CD4-positive, alpha-beta T cell treated with Interleukin-6 for 4 hours (primary cell): ENCODE data around the gene DHRSX.
"Not testable (repeated sequence)": the region's sequence is repeated elsewhere in the genome, so short reads cannot be mapped to it uniquely, and the experiment has no call there.

Source experiments
- DNase-seq: peaks from one replicate; pipeline ENCODE4 v3.0.0-alpha.2; 2020; ENCODE audit warnings: mixed read lengths

DHRSX gene

DNA sequence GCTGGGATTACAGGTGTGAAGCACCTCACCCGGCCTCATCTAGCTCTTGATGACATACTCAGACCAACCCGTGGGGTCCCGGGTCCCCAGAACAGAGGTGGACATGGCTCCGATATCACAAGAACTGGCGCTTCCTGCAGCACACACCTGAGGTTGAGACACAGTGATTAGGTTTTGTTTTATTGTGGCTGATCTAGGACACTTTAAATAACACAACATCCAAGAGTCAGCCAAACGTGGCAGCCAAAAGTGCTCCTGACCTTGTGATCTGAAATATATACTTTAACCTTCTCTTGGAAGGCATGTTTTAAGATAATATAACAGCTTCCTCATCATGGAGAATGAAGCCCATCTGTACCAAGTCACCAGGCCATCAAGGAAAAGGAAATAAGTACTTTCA, 198.9 kb downstream of the DHRSX start:
- DNase-seq, result no peak

DNA sequence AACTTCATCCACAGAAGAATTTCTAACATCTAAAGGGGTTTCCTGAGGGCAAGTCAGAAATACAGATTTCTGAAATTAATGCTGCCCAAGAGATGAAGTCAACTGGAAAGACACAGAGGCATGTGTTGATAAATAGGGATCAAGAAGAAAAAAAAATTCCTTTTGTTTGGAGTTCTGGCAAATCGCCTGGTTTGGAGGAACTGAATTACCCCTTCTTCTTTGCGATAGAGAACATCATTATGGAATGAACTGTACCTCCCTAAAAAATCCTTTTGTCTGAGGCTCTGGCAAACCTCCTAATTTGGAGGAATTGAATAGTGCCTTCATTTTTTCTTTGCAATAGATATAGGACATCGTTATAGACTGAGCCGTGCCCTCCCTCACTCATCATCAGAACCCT, 200.9 kb downstream of the DHRSX start:
- no peak for DNase-seq

DNA sequence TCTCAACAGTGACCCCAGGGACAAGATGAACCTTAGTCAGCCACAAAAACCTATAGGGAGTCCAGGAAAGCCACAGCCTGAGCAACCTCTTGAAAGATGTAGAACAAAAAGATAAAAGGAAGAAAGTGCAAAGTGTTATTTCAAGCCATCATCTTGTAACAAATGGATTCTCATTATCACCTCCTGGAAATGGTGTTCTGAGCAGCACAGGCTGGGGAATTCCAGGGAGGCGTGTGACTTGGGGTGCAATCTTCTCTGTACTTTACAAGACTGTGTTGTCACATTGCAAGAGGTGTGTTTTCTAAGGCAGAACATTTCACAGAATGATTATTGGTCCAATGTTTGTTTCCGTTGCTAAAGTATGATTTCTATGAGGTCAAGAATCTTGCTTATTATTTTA, 214.0 kb downstream of the DHRSX start:
- no peak for DNase-seq

DNA sequence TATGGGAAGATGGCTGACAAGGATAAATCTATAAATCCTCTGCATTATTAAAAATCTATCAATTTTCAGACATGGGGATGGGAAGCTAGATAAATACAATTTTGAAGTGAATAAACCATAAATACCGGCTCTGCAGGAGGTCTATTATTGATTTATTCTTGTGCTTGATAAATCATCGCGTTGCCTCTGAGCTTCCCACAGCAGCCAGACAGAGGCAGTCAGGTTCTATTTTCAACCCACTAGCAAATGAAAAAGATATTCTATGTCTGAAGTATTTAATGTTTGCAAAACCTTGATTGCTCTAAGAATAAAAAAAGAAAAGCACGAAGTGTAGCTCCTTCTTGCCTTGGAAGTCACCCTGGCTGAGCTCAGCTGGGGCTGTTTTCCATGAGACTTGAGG, 216.2 kb downstream of the DHRSX start:
- no peak for DNase-seq

DNA sequence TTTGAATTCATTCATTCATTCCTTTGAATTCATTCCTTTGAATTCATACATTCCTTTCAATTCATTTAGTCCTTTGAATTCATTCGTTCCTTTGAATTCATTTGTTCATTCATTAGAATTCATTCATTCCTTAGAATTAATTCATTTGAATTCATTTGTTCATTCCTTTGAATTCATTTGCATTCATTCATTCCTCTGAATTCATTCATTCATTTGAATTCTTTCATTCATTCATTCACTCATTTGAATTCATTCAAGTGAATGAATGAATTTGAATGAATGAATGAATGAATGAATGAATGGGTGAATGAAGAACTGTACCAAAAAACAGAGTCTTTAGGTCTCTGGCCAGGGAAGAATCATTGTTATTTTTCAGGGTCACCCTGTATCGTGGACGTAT, 216.6 kb downstream of the DHRSX start:
- DNase-seq, result no peak

DNA sequence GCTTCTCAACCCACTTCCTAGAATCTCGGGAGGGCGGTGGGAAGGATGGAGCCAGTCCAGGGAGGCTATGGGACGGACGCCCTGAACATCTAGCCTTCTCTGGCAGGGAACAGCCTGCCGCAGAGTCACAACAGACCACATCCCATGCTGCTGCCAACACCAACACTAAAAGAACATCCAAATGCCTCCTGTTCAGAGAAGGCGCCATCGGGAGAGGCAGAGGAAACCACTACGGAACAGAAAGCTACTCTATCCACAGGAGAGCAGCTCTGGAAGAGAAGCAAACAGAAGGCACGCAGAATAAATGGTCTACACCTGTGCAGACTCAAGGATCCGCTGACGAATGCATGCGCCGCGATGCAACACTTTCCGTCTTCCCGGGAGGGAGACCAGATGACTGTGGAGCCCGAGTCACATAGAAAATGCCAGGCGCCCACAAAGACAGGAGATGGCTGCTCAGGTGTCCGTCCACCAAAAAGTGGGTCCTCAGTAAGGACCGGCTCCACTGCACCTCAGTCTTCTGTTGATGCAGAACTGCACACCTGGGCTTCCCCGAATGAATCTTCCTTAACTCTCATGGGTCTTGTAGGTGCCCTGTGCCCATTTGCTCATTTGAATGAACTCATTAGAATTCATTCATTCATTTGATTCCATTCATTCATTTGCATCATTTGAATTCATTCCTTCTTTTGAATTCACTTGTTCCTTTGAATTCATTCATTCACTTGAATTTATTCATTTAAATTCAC, 217.5 kb downstream of the DHRSX start:
- no peak for DNase-seq

DNA sequence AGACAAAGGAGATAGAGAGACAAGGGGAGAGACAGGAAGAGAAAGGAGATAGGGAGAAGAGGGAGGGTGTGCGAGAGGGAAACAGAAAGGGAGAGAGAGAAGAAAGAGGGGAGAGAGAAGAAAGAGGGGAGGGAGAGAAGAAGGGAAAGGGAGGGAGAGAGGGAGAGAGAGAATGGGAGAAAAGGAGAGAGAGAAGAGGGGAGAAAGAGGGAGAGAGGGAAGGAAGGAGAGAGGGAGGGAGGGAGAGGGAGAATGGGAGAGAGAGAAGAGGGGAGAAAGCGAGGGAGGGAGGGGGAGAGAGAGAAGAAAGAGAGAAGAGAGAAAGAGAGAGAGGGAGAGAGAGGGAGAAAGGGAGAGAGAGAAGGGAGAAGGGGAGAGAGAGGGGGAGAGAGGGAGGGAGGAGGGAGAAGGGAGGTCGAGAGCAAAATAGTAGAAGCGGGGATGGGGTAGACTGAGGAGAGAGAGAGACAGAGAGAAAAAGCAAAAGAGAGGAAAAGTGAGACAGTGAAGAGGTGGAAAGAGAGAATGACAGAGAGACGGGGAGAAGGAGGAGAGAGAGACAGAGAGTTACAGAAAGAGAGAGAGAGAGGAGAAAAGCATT, 218.2 kb downstream of the DHRSX start:
- no peak for DNase-seq

DNA sequence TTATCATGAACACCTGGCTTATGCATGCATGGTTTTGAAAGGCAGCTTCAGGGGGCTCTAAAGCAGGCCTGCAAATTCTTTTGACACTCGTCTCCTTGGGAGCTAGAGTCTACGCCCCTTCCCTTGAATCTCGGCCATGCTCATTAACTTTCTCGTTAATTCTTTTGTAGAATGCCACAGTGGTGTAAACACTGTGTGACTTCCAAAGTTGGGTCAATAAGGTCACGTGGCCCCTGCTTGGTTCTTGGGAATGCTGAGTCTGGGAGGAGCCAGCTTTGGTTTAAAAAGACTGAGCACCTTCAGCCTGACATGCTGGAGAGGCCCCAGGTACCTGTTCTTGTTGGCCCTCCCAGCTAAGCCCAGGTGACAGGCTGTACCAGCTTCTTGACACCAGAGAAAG, 228.4 kb downstream of the DHRSX start:
- DNase-seq, result no peak

DNA sequence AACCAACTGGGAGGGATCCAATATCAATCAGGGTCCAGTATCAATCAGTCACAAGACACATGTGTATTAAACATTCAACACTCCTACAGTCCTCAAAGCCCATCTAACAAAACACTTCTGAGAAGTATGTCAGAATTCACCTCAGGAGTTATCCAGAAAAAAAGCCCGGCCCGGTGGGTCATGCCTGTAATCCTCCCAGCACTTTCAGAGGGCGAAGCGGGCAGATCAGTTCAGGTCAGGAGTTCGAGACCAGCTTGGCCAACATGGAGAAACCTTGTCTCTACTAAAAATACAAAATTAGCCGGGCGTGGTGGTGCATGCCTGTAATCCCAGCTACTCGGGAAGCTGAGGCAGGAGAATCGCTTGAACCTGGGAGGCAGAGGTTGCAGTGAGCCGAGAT, 229.2 kb downstream of the DHRSX start:
- not testable (repeated sequence) for DNase-seq

DNA sequence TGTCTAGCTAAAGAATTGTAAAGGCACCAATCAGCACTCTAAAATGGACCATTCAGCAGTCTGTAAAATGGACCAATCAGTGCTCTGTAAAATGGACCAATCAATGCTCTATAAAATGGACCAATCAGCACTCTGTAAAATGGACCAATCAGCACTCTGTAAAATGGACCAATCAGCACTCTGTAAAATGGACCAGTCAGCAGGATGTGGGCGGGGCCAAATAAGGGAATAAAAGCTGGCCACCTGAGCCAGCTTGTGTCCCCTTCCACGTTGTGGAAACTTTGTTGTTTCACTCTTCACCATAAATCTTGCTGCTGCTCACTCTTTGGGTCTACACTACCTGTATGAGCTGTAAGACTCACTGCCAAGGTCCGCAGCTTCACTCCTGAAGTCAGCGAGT, 230.0 kb downstream of the DHRSX start:
- DNase-seq, result not testable (repeated sequence)

DNA sequence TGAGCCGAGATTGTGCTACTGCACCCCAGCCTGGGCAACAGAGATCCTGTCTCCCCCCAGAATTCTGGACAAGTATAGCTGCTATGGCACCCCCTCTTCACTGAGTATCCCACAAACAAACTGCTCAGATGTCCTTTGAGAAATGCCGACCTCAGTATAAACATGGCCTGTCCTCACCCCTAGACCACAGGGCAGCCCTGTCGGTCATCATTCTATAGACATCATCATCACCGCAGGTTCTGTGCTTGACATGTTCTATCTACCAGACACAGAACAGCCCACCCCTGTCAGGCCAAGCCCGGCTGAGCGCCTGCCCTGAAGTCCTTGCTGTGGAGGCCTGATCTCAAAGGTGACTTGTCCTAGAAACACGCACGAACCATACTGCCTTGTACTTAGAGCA, 232.9 kb downstream of the DHRSX start:
- no peak for DNase-seq

DNA sequence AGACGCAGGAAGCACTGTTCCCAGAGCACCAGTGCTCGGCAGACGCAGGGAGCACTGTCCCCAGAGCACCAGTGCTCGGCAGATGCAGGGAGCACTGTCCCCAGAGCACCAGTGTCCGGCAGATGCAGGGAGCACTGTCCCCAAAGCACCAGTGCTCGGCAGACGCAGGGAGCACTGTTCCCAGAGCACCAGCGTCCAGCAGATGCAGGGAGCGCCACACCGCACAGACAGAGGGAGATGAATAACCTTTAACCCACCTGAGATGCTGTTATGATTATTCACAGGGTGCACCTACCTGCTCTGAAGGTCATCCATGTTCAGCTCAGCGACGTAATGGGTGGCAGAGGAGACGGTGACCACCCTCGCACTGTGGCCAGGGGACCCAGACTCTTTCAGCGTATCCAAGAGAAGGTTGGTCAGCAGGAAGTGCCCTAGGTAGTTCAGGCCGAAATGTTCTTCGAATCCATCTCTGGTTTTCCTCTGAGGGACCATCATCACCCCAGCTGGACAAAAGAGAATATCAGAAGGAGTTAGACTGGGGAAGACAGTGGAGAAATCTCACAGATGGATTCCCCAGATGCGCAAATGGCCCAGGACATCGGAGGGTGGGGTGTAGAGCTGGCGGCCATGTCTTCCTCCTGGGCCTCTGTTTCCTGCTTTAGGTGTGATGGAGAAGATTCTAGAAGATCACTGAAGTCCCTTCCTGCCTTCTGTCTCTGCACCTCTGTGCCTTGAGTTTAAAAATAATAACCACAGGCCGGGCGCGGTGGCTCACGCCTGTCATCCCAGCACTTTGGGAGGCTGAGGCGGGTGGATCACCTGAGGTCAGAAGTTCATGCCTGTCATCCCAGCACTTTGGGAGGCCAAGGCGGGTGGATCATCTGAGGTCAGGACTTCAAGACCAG, 234.1 kb downstream of the DHRSX start:
- DNase-seq, result no peak

DNA sequence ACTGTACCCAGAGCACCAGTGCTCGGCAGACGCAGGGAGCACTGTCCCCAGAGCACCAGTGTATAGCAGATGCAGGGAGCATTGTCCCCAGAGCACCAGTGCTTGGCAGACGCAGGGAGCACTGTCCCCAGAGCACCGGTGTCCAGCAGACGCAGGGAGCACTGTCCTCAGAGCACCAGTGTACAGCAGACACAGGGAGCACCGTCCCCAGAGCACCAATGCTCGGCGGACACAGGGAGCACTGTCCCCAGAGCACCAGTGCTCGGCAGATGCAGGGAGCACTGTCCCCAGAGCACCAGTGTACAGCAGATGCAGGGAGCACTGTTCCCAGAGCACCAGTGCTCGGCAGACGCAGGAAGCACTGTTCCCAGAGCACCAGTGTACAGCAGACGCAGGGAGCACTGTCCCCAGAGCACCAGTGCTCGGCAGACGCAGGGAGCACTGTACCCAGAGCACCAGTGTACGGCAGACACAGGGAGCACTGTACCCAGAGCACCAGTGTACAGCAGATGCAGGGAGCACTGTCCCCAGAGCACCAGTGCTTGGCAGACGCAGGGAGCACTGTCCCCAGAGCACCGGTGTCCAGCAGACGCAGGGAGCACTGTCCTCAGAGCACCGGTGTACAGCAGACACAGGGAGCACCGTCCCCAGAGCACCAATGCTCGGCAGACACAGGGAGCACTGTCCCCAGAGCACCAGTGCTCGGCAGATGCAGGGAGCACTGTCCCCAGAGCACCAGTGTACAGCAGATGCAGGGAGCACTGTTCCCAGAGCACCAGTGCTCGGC, 234.9 kb downstream of the DHRSX start:
- DNase-seq, result not testable (repeated sequence)

DNA sequence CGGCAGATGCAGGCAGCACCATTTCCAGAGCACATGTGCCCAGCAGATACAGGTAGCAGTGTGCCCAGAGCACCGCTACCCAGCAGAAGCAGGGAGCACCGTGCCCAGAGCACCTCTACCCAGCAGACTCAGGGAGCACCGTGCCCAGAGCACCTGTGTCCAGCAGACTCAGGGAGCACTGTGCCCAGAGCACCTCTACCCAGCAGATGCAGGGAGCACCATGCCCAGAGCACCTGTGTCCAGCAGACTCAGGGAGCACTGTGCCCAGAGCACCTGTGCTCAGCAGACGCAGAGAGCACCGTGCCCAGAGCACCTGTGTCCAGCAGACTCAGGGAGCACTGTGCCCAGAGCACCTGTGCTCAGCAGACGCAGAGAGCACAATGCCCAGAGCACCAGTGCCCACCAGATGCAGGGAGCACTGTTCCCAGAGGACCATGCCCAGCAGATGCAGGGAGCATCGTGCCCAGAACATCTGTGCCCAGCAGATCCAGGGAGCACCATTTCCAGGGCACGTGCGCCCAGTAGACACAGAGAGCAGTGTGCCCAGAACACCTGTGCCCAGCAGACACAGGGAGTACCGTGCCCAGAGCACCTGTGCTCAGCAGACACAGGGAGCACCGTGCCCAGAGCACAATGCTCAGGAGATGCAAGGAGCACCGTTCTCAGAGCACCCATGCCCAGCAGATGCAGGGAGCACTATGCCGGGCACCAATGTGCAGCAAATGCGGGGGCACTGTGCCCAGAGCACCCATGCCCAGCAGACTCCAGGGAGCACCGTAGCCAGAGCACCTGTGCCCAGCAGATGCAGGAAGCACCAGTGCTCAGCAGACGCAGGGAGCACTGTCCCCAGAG, 236.4 kb downstream of the DHRSX start:
- DNase-seq, result no peak

DNA sequence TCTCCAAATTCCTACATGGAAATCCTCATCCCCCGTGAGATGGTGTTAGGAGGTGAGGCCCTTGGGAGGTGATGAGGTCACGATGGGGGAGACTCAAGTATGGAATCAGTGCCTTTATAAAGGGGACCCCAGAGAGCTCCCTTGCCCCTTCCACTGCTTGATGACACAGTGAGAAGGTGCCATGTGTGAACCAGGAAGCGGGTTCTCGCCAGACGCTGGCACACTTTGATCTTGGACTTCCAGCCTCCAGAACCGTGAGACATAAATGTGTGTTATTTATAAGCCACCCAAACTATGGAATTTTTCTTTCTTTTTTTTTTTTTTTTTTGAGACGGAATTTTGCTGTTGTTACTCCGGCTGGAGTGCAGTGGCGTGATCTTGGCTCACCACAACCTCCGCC, 237.6 kb downstream of the DHRSX start:
- no peak for DNase-seq

DNA sequence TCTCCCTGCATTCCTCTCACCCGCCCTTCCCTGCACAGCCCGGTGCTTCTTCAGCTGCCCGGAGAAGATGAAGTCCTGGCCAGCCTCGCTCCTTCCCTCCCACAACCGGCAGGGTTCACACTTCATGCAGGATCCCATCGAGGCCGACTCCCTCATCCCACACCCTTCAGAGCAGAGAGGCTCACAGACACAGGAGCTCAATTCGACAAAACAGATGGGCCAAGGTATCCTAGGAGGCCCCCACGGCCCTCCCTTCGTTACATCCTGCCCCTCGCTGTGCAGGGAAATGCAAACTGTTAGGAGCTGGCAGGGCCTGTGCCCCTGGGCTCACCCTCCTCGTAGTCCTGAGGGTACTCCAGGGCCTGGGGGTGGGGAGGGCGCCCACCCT, 238.1 kb downstream of the DHRSX start:
- DNase-seq, result no peak

DNA sequence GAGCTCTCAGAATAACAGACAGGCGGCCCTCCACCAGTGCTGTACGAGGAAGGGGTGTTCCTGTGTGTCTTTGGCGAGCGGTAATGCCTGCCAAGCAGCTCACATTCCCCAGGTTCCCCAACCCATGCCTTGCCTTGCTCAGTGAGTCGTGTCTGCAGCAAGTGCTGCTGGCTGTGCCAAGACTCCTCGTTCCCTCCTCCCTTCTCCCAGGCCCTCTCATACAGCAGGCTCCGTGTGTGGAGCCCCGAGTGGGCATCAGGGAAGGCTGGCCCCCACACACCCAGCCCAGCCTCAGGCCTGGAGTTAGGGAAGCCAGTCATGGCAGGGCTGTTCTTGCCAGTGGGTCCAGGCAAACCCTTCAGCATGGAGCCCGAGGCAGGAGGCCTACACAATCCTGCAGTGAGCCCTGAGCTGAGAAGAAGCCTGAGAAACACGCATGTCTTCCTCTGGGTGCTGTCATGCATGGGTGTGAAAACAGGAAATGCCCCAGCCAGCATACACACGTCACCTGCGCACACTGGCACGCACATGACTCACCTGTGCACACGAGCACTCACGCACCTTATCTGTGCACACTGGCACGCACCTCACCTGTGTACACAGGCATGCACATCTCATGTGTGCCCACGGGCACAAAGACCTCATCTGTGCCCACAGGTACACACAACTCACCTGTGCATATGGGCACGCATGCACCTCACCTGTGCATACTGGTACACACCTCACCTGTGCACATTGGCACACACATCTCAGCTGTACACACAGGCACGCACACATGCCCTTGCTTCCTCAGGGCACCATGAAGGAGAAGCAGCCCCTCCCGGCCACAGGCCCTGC, 238.7 kb downstream of the DHRSX start:
- no peak for DNase-seq

DNA sequence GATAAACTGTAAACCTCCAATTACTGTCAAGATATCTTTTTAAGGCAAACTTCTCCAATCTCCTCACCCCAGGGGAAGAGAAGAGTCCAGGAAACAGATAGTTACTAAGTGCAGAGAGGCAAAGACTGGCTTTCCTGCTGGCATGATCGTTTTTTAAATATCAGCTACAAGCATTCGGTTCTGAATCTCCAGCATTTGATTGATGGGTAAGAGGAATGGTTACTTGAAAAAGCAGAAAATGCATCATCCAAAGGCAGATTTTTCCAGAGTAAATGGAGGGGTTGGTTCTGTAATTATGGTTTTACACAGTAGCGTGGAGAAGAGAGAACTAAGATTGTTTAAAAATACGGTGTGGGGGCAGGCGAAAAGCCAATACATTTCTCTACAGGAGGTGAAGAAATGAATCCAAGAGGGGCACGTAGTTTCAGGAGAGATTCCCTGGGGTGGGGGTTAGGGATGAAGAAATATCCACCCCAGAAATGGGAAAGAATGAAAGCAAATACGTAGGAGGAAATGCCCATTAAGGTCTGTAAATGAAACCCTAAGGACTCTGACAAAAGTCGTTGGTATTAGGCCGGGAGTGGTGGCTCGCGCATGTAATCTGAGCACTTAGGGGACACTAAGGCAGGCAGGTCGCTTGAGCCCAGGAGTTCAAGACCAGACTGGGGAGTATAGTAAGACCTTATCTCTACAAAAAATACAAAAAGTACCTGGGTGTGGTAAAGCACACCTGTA, 248.3 kb downstream of the DHRSX start:
- DNase-seq, result no peak

DNA sequence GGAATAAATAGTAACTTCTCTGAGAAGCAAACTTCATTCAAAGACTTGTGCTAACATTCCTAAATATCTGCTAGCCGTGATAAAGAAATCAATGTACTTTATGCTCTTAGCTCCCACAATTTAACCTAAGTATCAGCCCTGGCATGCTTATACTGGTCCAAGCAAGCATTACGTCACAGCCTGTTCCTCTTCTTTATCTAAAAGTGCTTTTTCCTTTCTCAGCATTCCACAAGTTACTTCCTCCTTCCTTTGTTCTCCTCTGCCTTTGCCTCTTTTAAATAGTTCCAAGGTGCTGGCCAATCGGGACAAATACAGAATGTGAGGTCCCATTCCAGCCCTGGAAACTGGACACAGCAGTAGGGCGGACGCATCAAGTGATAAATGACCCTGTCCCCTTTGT, 249.6 kb downstream of the DHRSX start:
- no peak for DNase-seq

DNA sequence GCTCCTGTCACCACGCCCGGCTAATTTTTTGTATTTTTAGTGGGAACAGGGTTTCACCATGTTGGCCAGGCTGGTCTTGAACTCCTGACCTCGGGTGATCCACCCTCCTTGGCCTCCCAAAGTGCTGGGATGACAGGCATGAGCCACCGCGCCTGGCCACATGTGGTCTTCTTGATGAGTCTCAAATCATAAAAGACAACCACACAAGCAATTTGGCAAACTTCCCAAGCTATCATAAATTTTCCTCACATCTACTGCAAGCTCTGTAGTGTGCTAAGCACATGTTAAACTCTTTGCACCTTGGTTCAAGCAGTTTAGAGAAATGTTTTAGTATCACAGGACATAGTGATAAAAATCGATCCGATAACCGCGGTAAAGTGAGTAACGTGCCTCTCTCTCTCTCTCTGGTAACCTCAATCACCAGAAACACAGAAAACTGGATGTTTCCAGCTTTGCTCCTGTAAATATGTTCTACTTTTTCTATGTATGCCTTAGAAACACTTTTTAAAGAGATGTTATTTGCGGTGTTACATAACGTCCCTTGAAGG, 256.8 kb downstream of the DHRSX start:
- no peak for DNase-seq
